GM21737 (cell line): ENCODE results near the gene MYH7B.

ENCODE experiments used
- ATAC-seq: cut with Tn5 transposase; IDR thresholded peaks from one replicate; pipeline ENCODE4 v1.9.1; 2021; ENCODE audit warnings: mild to moderate bottlenecking, moderate library complexity; ENCODE audit not compliant: unreplicated experiment

The MYH7B gene

GRCh38 chr20:34990231-34990630 is 34.6 kb downstream of the MYH7B start:
- ATAC-seq, result no peak

DNA sequence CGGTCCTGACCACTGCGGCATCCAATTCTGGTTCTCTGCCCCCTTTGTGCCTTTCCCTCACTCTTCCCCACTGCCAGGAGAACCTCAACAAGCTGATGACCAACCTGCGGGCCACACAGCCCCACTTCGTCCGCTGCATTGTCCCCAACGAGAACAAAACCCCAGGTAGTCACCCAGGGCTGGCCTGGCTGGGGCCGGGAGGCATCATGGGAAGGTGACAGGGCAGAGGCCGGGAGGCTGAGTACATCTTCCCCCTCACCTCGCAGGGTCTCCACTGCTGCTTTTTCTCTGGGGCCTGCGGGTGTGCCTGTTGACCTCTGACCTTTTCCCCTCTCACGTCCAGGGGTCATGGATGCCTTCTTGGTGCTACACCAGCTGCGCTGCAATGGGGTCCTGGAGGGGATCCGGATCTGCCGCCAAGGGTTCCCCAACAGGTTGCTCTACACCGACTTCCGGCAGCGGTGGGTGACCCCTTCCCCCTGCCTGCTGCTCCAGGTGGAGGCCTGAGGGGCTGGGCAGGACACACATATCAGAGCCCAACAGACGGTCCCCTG is 35.1 kb downstream of the MYH7B start:
- no peak for ATAC-seq

DNA sequence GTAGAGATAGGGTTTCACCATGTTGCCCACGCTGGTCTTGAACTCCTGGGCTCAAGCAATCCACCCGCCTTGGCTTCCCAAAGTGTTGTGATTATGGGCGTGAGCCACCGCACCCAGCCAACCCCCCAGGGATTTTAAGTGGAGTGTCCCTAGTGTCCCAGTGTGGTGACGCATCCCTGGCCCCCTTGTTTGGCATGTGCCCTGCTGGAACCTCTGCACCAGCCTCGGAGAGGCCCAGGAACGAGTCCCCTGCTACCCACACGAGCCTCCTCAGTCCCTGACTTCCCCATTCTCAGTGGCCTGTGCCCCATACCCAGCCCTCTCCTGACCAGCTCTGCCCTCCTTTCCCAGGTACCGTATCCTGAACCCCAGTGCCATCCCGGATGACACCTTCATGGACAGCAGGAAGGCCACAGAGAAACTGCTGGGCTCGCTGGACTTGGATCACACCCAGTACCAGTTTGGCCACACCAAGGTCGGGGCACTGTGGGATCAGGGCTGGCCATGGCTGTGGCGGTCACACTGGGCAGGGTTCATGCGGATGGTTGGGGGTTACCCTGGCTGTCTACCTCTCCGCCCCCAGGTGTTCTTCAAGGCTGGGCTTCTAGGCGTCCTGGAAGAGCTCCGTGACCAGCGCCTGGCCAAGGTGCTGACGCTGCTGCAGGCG is 37.2 kb downstream of the MYH7B start:
- no peak for ATAC-seq

GRCh38 chr20:34993941-34994508 is 38.4 kb downstream of the MYH7B start:
- no peak for ATAC-seq

GRCh38 chr20:34994509-34995131 is 39.0 kb downstream of the MYH7B start:
- ATAC-seq, result no peak

- no peak for ATAC-seq
Measured at GRCh38 chr20:34995192-34995591, 39.5 kb downstream of the MYH7B start.

GRCh38 chr20:34995696-34996095 is 40.0 kb downstream of the MYH7B start:
- no peak for ATAC-seq

- ATAC-seq, result no peak
Measured at GRCh38 chr20:34996243-34997028, 40.8 kb downstream of the MYH7B start.

DNA sequence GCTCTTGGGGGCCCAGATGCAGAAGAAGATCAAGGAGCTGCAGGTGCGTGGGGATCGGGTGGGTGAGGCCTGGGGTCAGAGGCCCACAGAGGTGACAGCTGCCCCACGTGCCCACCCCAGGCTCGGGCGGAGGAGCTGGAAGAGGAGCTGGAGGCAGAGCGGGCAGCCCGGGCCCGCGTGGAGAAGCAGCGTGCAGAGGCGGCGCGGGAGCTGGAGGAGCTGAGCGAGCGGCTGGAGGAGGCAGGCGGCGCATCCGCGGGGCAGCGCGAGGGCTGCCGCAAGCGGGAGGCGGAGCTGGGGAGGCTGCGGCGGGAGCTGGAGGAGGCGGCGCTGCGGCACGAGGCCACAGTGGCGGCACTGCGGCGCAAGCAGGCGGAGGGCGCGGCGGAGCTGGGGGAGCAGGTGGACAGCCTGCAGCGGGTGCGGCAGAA is 41.5 kb downstream of the MYH7B start:
- no peak for ATAC-seq

GRCh38 chr20:34997774-34998173 is 42.1 kb downstream of the MYH7B start:
- no peak for ATAC-seq

DNA sequence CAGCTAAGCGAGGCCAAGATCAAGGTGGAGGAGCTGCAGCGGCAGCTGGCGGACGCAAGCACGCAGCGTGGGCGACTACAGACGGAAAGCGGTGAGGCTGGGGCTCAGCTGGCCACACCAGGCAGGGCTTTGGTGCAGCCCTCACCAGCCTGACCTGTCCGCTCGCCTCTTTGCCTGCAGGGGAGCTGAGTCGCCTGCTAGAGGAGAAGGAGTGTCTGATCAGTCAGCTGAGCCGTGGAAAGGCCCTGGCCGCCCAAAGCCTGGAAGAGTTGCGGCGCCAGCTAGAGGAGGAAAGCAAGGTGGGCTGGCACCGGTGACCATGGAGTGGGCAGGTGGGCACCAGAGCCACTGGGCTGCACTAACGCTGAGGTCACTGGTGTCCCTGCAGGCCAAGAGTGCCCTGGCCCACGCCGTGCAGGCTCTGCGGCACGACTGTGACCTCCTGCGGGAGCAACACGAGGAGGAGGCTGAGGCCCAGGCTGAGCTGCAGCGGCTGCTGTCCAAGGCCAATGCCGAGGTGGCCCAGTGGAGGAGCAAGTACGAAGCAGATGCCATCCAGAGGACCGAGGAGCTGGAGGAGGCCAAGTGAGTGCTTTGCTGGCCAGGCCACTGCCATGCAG is 42.8 kb downstream of the MYH7B start:
- no peak for ATAC-seq

DNA sequence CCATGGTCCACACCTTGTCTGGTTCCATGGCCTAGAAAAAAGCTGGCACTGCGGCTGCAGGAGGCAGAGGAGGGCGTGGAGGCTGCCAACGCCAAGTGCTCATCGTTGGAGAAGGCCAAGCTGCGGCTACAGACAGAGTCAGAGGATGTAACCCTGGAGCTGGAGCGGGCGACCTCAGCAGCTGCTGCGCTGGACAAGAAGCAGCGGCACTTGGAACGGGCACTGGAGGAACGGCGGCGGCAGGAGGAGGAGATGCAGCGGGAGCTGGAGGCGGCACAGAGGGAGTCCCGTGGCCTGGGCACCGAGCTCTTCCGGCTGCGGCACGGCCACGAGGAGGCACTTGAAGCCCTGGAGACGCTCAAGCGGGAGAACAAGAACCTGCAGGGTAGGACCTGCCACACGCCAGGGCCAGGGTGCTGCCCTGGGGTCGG is 43.4 kb downstream of the MYH7B start:
- no peak for ATAC-seq

DNA sequence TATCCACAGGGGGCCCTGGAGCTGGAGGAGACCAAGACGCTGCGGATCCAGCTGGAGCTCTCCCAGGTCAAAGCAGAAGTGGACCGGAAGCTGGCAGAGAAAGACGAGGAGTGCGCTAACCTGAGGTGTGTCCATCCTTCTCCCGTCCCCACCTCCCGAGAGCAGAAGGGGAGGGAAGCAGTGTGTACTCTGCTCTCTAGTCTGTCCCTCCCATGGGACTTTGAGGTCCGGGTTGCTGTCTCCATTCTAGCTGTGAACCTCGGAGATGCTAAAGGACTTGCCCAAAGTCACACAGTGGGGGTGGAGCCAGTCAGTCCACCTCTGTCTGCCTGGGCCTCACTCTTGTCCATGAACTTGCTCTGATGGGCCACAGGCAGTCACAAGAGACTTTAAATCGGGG is 44.1 kb downstream of the MYH7B start:
- ATAC-seq, result no peak

GRCh38 chr20:35000311-35000921 is 44.7 kb downstream of the MYH7B start:
- ATAC-seq, result no peak

GRCh38 chr20:35000922-35001595 is 45.4 kb downstream of the MYH7B start:
- no peak for ATAC-seq

DNA sequence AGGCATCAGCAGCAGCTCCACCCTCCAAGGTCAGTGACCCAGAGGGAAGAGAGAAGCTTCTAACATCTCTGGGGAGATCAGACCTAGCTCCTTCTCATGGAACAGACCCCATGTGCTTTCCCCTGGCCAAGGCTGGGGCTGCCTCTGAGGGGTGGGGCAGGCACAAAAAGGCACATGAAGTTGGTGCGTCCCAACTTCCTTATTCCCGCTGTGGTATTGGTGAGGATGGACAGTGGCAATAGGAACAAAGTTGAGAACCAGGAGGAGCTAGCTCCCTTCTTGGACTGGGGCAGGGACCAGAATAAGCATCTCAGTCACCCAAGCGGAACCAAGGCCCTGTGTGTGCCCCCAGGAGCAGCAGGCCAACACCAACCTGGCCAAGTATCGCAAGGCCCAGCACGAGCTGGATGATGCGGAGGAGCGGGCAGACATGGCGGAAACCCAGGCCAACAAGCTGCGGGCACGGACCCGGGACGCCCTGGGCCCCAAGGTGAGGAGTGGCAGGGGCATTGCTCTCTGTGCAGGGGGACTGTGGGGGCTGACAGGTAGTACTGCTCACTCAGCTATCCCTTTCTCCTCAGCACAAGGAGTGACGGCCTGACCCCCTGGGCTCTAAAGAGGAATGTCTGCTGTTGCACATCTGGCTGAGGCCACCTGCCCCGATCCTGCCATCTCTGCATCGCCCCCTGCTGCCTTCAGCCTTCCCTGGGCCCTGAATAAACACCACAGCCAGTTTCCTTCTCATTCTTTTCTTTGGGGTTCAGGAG is 46.1 kb downstream of the MYH7B start:
- no peak for ATAC-seq

DNA sequence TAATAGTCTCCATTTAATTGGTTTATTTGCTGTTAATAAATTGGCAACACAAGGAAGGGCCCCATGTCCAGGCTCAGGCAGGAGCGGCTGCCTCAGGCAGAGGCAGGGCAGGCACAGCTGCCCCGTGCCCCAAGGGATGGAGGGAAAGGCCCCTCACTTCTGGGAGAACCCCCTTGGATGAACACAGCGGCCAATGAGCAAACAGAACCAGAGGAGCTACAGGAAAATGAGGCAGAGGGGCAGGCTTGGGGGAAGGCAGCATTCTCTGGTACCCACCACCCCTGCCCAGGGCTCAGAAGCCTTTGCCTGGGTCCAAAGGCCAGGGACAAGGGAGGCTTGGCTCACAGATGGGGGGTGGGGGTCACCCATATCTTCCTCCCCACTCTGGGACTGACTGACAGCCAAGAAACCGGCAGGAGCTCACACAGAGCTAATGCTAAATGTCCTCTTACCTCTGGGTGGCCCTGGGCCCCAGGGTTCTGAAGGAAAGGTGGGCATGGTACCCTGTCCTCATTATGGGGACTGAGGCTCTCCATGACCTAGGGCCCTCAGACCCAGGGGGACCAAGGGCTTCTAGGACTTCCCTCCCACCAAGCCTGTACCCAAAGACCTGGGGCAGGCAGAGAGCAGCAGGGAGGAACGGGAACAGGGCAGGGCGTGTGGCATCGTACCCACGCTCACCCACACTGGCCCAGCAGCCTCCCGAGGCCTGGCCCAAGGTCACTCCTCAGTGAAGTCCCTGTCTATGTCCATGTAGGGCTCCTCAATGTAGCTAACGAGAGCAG is 47.0 kb downstream of the MYH7B start:
- no peak for ATAC-seq
